GM19328 (cell line): ENCODE data around the gene UBE2U.

ENCODE experiments used
- ATAC-seq: cut with Tn5 transposase; IDR thresholded peaks from one replicate; pipeline ENCODE4 v1.9.1; 2021; ENCODE audit warnings: mild to moderate bottlenecking, moderate library complexity; ENCODE audit not compliant: unreplicated experiment

Gene UBE2U

DNA sequence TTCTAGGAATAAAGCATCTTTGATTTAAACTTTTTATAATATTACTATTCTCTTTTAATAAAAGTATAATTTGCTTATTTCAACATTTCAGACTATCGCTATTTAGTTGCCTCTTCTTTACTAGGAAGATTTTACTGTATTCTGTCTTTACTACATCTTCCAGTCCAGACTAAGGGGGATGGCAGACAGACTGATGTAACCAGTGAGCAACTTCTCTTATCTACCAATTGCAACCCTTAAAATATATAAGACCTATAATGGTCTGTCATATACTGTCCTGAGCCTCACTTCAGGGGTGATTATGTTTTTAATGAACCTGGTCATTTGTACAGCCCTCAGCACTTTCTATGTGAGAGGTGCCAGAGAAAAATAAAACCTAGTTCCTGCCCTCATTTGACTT, 87.0 kb downstream of the UBE2U start:
- ATAC-seq = no peak

DNA sequence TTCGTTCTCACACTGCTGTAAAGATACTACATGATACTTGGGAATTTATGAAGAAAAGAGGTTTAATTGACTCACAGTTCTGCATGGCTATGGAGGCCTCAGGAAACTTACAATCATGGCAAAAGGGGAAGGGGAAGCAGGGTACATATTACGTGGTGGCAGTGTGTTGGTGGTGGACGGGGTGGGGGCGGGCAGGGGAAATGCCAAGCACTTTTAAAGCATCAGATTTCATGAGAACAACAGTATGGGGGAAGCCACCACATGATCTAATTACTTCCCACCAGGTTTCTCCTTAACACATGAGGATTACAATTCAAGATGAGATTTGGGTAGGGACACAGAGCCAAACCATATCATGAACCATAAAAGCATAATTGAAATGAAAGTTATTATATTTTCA, 88.5 kb downstream of the UBE2U start:
- no peak for ATAC-seq

DNA sequence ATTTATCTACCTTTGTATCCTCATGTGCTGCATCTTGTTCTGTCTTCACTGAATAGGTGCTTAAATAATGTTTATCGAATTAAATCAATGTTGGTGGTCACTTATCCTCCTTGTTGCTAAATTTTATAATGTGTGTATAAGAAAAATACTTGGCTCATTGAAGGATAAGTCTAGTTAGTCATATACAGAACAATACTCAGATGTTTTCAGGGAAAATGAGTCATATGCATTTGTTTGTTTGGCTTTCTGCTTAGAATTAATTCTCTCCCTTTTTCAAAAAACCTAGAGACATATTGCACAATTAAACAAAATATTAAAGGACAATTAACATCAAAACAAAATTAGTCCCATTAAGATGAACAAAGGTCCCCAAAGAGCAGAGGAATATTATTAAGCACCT, 89.0 kb downstream of the UBE2U start:
- no peak for ATAC-seq

DNA sequence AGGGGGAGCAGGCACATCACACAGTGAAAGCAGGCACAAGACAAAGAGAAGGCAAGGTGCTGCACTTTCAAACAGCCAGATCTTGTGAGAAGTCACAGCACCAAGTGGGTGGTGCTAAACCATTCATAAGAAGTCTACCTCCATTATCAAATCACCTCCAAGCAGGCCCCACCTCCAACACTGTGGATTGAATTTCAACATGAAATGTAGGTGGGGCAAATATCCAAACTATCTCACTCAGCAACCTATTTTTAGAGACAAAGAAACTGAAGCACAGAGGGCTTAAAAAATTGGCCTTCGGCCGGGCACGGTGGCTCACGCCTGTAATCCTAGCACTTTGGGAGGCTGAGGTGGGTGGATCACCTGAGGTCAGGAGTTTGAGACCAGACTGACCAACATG, 90.4 kb downstream of the UBE2U start:
- no peak for ATAC-seq

DNA sequence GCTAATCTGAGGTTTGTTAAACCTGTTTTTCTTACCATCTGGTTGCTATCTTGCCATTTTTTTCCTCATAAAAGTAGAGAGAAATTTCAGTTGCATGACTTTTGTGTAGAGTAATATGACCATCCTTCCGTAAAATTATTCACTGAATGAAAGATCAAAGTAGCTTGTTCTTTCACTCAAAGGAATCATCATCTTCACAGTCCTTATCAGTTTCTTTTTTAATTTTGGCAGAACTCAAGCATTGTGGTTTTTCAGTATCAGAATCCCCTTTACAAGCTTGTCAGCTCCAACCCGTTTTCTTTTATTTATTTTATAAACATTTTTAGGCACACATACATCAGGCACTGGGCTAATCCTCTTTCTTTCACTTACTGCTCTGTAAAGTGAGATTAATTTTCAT, 91.7 kb downstream of the UBE2U start:
- no peak for ATAC-seq

DNA sequence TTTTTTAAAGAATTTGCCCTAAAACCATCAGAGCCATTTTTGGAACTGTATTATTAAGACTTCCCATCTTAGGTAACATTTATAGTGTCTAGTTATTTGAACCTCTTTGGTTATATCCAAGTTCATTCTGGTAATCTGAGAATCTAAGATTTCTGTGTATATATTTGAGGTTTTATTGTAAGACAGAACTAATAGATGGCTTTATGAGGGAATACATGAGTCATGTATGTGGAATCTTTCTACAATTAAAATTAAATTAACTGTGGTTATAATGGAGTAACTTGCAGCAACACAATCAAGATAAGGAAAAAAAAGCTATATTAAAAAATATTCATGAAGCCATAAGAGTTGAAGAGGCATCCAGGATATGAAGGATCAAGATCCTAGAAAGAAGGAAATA, 92.1 kb downstream of the UBE2U start:
- no peak for ATAC-seq

DNA sequence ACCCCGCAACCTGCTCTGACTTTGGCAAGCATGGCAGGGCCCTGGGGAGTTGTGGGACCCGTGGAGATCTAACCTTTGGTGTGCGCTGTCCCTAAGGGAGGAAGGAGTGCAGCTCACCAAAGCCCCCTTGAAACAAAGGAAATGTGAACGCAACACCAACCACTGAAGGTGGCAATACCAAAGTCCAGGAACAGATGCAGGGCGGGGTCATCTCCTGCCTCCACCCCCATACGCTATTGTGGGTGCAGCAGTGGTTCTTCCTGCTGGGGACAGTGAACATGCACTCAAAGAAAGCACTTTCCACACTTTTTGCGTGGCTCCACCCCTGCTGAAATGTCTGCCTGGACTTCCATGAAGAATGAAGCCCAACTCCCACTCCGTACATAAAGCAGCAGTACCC, 93.0 kb downstream of the UBE2U start:
- ATAC-seq = no peak

DNA sequence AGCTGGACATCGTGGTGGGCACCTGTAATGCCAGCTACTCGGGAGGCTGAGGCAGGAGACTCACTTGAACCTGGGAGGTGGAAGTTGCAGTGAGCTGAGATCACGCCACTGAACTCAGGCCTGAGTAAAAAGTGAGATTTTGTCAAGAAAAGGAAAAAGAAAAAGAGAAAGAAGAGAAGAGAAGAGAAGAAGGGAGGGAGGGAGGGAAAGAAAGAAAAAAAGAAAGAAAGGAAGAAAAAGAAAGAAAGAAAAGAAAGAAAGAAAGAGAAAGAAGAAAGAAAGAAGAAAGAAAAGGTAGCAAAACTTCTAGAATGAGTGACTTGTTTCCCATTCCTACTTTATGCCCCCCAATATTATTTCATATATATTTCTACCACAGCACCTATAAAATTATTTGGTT, 98.8 kb downstream of the UBE2U start:
- no peak for ATAC-seq

DNA sequence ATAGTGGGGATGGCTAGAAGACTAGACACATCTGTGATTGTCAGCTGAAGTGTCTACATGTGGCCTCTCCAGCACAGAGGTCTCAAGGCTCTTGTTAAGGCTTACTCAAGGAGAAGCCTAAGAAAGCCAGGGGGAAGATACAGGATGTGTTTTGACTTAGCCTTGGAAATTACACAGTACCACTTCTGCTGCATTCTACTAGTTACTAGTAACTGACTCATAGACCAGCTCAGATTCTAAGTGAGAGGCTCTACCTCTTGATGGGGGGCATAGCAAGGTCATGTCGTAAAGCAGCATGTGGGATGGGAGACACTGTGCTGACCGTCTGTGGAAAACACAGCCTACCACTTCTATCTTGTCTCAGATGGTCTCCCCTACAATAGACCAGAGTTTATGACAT, 99.5 kb downstream of the UBE2U start:
- no peak for ATAC-seq

DNA sequence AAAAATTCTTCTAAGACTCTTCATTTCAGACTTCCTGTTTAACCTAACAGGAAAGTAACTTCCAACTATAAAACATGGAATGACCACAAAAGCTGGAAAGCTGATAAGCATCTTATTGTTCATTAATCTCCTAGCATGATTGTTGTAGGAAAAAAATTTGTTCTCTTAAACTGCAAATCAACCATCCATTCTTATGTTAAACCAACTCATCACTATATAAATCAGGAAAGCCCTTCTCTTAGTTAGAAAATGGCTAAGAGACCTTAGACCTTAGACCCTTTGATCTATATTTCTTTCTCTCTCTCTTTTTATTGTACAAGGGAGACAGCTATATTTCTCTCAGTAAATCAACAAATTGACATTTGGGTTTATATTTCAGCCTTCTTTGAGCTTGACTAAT, 101.4 kb downstream of the UBE2U start:
- no peak for ATAC-seq

DNA sequence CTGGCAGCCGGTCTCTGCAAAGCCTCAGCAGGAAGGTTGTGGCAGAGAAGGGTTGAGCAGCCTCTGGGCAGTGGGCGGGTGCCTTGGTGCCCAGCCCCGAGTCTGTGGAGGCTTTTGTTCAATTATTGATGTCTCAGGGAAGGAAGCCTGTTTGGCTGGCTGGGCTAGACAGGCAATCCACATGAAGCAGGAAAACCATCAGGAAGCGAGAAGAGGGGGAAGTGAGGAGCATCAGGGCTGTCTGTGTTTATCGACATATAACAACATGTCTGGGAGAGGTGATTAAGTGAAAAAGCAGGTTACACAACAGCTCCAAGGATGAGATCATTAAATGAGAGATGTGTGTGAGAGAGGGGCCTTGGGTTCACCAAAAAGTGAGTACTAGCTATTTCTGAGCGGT, 105.4 kb downstream of the UBE2U start:
- no peak for ATAC-seq

DNA sequence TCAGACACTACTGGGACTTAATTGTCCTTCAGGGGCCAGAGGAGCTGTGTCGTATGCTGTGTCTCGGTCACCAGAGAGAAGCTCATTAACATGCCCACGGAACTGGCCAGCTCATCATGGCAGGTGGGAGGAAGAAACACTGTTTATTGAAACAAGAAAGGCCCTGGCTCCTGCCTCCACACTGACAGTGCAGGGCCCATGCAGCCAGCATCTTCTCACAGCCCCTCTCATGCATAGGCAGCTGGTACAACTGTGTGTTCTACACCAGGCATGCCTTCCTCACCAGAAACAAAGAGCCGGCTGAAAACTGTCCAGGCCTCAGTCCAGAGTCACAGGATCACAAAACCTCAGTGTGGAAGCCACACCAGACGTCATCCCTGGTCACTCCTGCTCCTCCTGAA, 106.0 kb downstream of the UBE2U start:
- ATAC-seq = no peak

DNA sequence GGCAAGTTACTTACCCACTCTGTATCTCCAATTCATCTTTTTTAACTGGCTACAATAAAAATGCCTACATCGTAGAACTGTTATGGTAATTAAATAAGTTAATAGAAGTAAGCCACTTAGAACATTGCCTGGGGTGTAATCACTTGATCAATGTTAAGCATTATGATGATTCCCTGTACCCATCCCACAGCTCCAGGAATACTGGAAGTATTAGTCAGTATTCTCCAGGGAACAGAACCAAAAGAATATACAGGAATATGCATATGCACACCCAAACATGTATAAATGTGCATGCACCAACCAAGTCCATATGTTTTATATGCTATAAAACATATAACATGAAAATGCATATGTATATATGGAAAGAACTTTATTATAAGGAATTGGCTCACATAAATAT, 107.3 kb downstream of the UBE2U start:
- no peak for ATAC-seq

DNA sequence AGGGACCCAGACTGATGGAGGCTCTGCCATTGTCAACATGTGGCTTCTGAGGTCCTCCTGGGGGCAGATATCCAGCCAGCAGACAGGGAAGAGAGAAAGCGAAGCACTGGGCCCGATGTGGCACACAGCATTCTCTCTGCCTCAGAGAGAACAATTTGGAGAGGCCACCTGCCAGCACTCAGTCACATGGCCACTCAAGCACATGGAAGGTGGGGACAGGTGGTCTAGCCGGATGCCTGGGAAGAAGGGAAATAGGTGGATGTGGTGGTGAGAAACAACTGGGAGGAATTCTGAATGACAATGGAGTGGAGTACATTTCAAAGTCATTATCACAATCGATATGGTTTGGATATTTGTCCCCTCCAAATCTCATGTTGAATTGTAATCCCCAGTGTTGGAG, 109.0 kb downstream of the UBE2U start:
- ATAC-seq = no peak

DNA sequence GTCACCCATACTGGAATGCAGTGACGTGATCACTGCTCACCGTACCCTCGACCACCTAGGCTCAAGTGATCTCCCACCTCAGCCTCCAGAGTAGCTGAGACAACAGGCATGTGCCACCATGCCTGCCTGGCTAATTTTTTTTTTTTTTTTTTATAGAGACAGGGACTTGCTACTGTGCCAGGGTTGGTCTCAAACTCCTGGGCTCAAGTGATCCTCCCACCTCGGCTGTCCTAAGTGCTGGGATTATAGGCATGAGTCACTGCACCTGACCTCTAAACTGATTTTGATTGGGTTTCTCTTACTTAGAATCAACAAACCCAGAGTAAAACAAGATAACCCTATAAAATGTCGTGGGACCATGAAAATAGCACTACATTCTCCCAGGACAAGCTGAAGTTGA, 112.0 kb downstream of the UBE2U start:
- ATAC-seq = no peak
